HepG2 (cell line): Measurements from ENCODE around the gene TIGD6. TPM values are rescaled to one million over a fixed set of nuclear protein-coding genes. Genes with fewer than 3 reads are reported as not detected.

Source experiments
- ATM ChIP-seq: fragments of 450-650 bp; IDR thresholded peaks from 2 replicates; pipeline ENCODE4 v1.7.1; 2017; ENCODE audit warnings: mild to moderate bottlenecking, borderline replicate concordance
- MED8 ChIP-seq: sonication (generic); formaldehyde crosslinking; IDR thresholded peaks from 2 replicates; pipeline ENCODE4 v1.8.1; 2023; ENCODE audit warnings: mild to moderate bottlenecking, missing genetic modification reagents; ENCODE audit not compliant: insufficient replicate concordance
- MEIS2 ChIP-seq: sonication (generic); formaldehyde crosslinking; IDR thresholded peaks from 2 replicates; pipeline ENCODE4 v1.9.0; 2021; ENCODE audit warnings: mild to moderate bottlenecking, missing genetic modification reagents
- MTF2 ChIP-seq: sonication (generic); formaldehyde crosslinking; IDR thresholded peaks from 2 replicates; pipeline ENCODE4 v1.5.0; 2020; ENCODE audit warnings: missing genetic modification reagents, borderline replicate concordance
- RAD51 ChIP-seq: fragments of 450-650 bp; IDR thresholded peaks from 2 replicates; pipeline ENCODE4 v1.6.1; 2016; ENCODE audit warnings: borderline replicate concordance
- RBAK ChIP-seq: sonication (generic); formaldehyde crosslinking; IDR thresholded peaks from 2 replicates; pipeline ENCODE4 v1.5.1; 2020; ENCODE audit warnings: mild to moderate bottlenecking, missing genetic modification reagents
- WIZ ChIP-seq: sonication (generic); formaldehyde crosslinking; IDR thresholded peaks from 2 replicates; pipeline ENCODE4 v1.5.1; 2020; ENCODE audit warnings: mild to moderate bottlenecking, missing genetic modification reagents
- ZBTB7B ChIP-seq: sonication (generic); formaldehyde crosslinking; IDR thresholded peaks from 2 replicates; pipeline ENCODE4 v1.4.0; 2020; ENCODE audit warnings: missing genetic modification reagents
- ZFAT ChIP-seq: sonication (generic); formaldehyde crosslinking; conservative IDR thresholded peaks from 2 replicates; pipeline ENCODE4 v1.8.1; 2023; ENCODE audit warnings: missing genetic modification reagents, inconsistent platforms
- ZFYVE20 ChIP-seq: sonication (generic); formaldehyde crosslinking; IDR thresholded peaks from 2 replicates; pipeline ENCODE4 v1.8.0; 2023; ENCODE audit warnings: low read depth, mild to moderate bottlenecking, moderate library complexity, missing genetic modification reagents, borderline replicate concordance
- ZNF773 ChIP-seq: sonication (generic); formaldehyde crosslinking; IDR thresholded peaks from 2 replicates; pipeline ENCODE4 v1.4.0; 2020; ENCODE audit warnings: missing genetic modification reagents, borderline replicate concordance
- ZNF891 ChIP-seq: sonication (generic); formaldehyde crosslinking; IDR thresholded peaks from 2 replicates; pipeline ENCODE4 v1.5.0; 2020; ENCODE audit warnings: mild to moderate bottlenecking, missing genetic modification reagents
- ZSCAN31 ChIP-seq: sonication (generic); formaldehyde crosslinking; IDR thresholded peaks from 2 replicates; pipeline ENCODE4 v1.5.0; 2020; ENCODE audit warnings: low read depth, mild to moderate bottlenecking, missing genetic modification reagents
- polyA plus RNA-seq, 8 experiments: library from polyadenylated mRNA; depleted of rRNA in 3 of 8; stranded (reverse) in 7 of 8; unstranded in 1 of 8; fragments of >200 nt; fragmentation: Illumina TruSeq in 4 of 8; extraction: Trizol in 4 of 8; gene quantifications; 2 replicates each; pipeline versions ENCODE4 v1.2.1 to v1.2.3, GENCODE V29; 2011 to 2016; ENCODE audit warnings: low read depth in 4 of 8, missing spikeins in 1 of 8, mixed read lengths in 1 of 8; ENCODE audit not compliant: insufficient read depth in 1 of 8
- total RNA-seq, 5 experiments: library from RNA; depleted of rRNA; stranded (reverse); fragments of >200 nt; fragmentation: Illumina TruSeq; extraction: Trizol; gene quantifications; 2 replicates each; pipeline ENCODE4 v1.2.3, GENCODE V29; 2016; ENCODE audit warnings: low read depth in 1 of 5
- TF ChIP-seq, protein P1 (sequence below): IDR thresholded peaks from 2 replicates; pipeline ENCODE4 v1.6.1; 2016; ENCODE audit warnings: low read depth, missing genetic modification reagents, missing compliant biosample characterization
- TF ChIP-seq, protein P2 (sequence below): sonication (generic); formaldehyde crosslinking; IDR thresholded peaks from 2 replicates; pipeline ENCODE4 v1.4.0; 2020; ENCODE audit warnings: missing genetic modification reagents
- TF ChIP-seq, protein P3 (sequence below): sonication (generic); formaldehyde crosslinking; IDR thresholded peaks from 2 replicates; pipeline ENCODE4 v1.8.0; 2022; ENCODE audit warnings: low read depth, missing genetic modification reagents
- TF ChIP-seq, protein P4 (sequence below): sonication (generic); formaldehyde crosslinking; IDR thresholded peaks from 2 replicates; pipeline ENCODE4 v1.5.0; 2020; ENCODE audit warnings: missing genetic modification reagents

TIGD6 gene
- total and polyA plus RNA-seq, 2 of the 13 experiments (the other 11 are each of a cell fraction or from before 2014, with no cell fraction given) = 2.1 to 2.9 TPM

DNA sequence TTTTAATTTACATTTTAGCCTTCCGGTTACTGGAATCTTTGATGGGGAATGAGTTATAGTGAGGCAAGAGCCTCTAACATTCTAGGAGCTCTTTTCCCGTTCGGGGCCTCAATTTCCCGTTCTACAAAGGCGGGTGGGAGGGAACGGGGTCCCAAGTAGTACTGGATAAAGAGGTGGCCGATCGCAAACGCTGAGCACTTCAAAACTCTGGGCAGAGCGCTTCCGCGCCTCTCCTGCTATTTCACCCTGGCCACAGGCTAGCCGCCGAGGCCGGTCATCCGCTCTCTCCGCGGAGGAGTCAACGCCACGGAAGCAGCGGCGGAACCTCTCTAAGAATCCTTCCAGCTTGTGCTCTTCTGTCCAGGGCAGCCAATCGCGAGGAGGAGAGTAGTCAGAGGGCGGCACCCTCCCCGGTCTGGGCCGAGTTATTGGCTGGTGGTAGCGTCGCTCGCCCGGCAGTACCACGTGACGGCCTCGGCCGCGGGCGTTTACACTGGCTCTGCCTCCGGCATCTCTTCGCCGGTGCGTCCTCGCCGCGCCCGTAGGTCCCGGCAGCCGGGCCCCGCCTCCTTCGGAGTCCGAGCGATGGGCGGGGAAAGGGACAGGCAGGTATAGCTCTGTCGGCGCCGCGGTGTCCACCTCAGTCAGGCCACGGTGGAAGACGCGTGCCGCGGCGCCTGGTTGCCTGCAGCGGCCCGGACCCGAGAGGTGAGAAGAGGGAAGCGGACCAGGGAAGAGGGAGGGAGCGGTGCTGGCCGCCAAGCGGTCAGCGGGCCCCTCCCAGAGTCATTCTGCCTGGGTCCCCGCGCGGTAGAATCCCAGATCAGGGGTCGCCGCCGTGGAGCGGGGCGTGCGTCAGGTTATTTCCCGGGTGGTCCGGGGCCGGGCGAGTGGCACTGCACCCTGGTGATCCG is 39.9 kb downstream of the TIGD6 start, which contains the start of gene SLC26A2 (continued):
- TF ChIP-seq RBAK = no peak
- TF ChIP-seq, protein P1, sequence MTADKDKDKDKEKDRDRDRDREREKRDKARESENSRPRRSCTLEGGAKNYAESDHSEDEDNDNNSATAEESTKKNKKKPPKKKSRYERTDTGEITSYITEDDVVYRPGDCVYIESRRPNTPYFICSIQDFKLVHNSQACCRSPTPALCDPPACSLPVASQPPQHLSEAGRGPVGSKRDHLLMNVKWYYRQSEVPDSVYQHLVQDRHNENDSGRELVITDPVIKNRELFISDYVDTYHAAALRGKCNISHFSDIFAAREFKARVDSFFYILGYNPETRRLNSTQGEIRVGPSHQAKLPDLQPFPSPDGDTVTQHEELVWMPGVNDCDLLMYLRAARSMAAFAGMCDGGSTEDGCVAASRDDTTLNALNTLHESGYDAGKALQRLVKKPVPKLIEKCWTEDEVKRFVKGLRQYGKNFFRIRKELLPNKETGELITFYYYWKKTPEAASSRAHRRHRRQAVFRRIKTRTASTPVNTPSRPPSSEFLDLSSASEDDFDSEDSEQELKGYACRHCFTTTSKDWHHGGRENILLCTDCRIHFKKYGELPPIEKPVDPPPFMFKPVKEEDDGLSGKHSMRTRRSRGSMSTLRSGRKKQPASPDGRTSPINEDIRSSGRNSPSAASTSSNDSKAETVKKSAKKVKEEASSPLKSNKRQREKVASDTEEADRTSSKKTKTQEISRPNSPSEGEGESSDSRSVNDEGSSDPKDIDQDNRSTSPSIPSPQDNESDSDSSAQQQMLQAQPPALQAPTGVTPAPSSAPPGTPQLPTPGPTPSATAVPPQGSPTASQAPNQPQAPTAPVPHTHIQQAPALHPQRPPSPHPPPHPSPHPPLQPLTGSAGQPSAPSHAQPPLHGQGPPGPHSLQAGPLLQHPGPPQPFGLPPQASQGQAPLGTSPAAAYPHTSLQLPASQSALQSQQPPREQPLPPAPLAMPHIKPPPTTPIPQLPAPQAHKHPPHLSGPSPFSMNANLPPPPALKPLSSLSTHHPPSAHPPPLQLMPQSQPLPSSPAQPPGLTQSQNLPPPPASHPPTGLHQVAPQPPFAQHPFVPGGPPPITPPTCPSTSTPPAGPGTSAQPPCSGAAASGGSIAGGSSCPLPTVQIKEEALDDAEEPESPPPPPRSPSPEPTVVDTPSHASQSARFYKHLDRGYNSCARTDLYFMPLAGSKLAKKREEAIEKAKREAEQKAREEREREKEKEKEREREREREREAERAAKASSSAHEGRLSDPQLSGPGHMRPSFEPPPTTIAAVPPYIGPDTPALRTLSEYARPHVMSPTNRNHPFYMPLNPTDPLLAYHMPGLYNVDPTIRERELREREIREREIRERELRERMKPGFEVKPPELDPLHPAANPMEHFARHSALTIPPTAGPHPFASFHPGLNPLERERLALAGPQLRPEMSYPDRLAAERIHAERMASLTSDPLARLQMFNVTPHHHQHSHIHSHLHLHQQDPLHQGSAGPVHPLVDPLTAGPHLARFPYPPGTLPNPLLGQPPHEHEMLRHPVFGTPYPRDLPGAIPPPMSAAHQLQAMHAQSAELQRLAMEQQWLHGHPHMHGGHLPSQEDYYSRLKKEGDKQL (CRISPR knock-in tag) = no peak
- no peak for TF ChIP-seq MTF2 (CRISPR knock-in tag)
- peak; percentile 61 for TF ChIP-seq MEIS2 (CRISPR knock-in tag)
- TF ChIP-seq, protein P2, sequence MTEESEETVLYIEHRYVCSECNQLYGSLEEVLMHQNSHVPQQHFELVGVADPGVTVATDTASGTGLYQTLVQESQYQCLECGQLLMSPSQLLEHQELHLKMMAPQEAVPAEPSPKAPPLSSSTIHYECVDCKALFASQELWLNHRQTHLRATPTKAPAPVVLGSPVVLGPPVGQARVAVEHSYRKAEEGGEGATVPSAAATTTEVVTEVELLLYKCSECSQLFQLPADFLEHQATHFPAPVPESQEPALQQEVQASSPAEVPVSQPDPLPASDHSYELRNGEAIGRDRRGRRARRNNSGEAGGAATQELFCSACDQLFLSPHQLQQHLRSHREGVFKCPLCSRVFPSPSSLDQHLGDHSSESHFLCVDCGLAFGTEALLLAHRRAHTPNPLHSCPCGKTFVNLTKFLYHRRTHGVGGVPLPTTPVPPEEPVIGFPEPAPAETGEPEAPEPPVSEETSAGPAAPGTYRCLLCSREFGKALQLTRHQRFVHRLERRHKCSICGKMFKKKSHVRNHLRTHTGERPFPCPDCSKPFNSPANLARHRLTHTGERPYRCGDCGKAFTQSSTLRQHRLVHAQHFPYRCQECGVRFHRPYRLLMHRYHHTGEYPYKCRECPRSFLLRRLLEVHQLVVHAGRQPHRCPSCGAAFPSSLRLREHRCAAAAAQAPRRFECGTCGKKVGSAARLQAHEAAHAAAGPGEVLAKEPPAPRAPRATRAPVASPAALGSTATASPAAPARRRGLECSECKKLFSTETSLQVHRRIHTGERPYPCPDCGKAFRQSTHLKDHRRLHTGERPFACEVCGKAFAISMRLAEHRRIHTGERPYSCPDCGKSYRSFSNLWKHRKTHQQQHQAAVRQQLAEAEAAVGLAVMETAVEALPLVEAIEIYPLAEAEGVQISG (CRISPR knock-in tag) = peak; percentile 57; the same call in 1 of the 2 replicates
- TF ChIP-seq, protein P3, sequence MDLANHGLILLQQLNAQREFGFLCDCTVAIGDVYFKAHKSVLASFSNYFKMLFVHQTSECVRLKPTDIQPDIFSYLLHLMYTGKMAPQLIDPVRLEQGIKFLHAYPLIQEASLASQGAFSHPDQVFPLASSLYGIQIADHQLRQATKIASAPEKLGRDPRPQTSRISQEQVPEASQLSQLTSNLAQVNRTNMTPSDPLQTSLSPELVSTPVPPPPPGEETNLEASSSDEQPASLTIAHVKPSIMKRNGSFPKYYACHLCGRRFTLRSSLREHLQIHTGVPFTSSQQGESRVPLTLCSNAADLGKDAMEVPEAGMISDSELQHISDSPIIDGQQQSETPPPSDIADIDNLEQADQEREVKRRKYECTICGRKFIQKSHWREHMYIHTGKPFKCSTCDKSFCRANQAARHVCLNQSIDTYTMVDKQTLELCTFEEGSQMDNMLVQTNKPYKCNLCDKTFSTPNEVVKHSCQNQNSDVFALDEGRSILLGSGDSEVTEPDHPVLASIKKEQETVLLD (CRISPR knock-in tag) = peak; percentile 92
- TF ChIP-seq WIZ = no peak
- TF ChIP-seq MED8 (CRISPR knock-in tag) = no peak
- no peak for TF ChIP-seq ZFYVE20 (CRISPR knock-in tag)
- TF ChIP-seq, protein P4, sequence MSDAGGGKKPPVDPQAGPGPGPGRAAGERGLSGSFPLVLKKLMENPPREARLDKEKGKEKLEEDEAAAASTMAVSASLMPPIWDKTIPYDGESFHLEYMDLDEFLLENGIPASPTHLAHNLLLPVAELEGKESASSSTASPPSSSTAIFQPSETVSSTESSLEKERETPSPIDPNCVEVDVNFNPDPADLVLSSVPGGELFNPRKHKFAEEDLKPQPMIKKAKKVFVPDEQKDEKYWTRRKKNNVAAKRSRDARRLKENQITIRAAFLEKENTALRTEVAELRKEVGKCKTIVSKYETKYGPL (CRISPR knock-in tag) = peak; percentile 20; the same call in 1 of the 2 replicates
- TF ChIP-seq ZNF891 (CRISPR knock-in tag) = peak; percentile 75
- TF ChIP-seq ATM = no peak
- no peak for TF ChIP-seq ZSCAN31
- TF ChIP-seq ZNF773 (CRISPR knock-in tag) = no peak
- TF ChIP-seq ZBTB7B = peak; percentile 52; the same call in 1 of the 2 replicates
- no peak for TF ChIP-seq ZFAT (CRISPR knock-in tag)
- TF ChIP-seq RAD51 = peak; percentile 95
